K562 (cell line): ENCODE data around the gene LRRC43. TPM values are rescaled to one million over a fixed set of nuclear protein-coding genes. Genes with fewer than 3 reads are reported as not detected.

Experiments used
- ATAC-seq: fragments of 200-7000 bp; cut with Tn5 transposase; 3 replicates; pipeline ENCODE4 v1.9.1; 2020; ENCODE audit warnings: moderate library complexity
- BruUV-seq: library from RNA; stranded (reverse); fragments of 400-500 nt; replicated peaks from 2 replicates; lab custom pipeline; 2021; lab: Mats Ljungman, UMichigan
- CTCF ChIA-PET: fragments of 300-600 bp; formaldehyde crosslinking; extraction: SDS; loops from one replicate; lab custom pipeline; 2021; ENCODE audit warnings: low intra/inter-chr PET ratio; lab: Yijun Ruan, JAX
- POLR2A ChIA-PET: fragments of 300-600, 350-650 bp; sonication (Branson Sonifier 250); formaldehyde crosslinking; extraction: SDS; loops from one replicate; lab custom pipeline; 2021; ENCODE audit warnings: antibody characterized with exemption, inconsistent platforms; lab: Yijun Ruan, JAX
- DNase-seq, 4 experiments: peaks; one replicate each; pipeline versions ENCODE4 v3.0.0 to v3.0.0-alpha.2; 2011 to 2018; ENCODE audit warnings: low spot score in 3 of 4, mixed read lengths in 3 of 4; ENCODE audit errors: extremely low read depth in 1 of 4
- FAIRE-seq: peaks from 2 replicates; lab custom pipeline; 2011; peaks lifted over from hg19 to GRCh38; lab: Jason Lieb, UNC
- H2AFZ ChIP-seq: 2 replicates; pipeline ENCODE4 v1.6.0; 2011; ENCODE audit warnings: low read depth, low read length, control low read depth, inconsistent platforms
- H3K27ac ChIP-seq: fragments of 200-600 bp; 3 replicates; pipeline ENCODE4 v1.8.0; 2011; ENCODE audit warnings: low read depth, mild to moderate bottlenecking, control low read depth, inconsistent platforms, low read length, moderate library complexity, mixed read lengths; ENCODE audit errors: extremely low read depth
- H3K27me3 ChIP-seq, 2 experiments: fragments of 300-600 bp in 1 of 2; 2 replicates in 1 of 2; 3 replicates in 1 of 2; pipeline versions ENCODE4 v1.6.0 to v1.8.0; 2011; ENCODE audit warnings: inconsistent platforms in 2 of 2, low read length in 2 of 2, mild to moderate bottlenecking in 1 of 2, mixed read lengths in 1 of 2, moderate library complexity in 1 of 2; ENCODE audit not compliant: control insufficient read depth in 2 of 2, insufficient read depth in 2 of 2
- H3K36me3 ChIP-seq: fragments of 300-600 bp; 3 replicates; pipeline ENCODE4 v1.8.0; 2011; ENCODE audit warnings: mild to moderate bottlenecking, low read length, inconsistent platforms; ENCODE audit not compliant: control insufficient read depth, insufficient read depth
- H3K4me1 ChIP-seq, 2 experiments: fragments of 200-600 bp in 1 of 2; replicated peaks in 1 of 2; 2 replicates in 1 of 2; 3 replicates in 1 of 2; pipeline versions ENCODE4 v1.5.1 to v1.8.0; 2011; ENCODE audit warnings: inconsistent platforms in 2 of 2, low read length in 2 of 2, mild to moderate bottlenecking in 1 of 2, mixed read lengths in 1 of 2, moderate library complexity in 1 of 2; ENCODE audit not compliant: control insufficient read depth in 2 of 2, insufficient read depth in 2 of 2
- H3K4me2 ChIP-seq: 2 replicates; pipeline ENCODE4 v1.6.1; 2011; ENCODE audit warnings: low read length, control low read depth, inconsistent platforms, mixed read lengths; ENCODE audit not compliant: insufficient read depth
- H3K4me3 ChIP-seq: fragments of 200-600 bp; sonication (generic), shearing (Covaris generic); 2 replicates; pipeline ENCODE4 v1.5.1; 2016; ENCODE audit warnings: control low read depth, inconsistent platforms
- H3K79me2 ChIP-seq: fragments of 200-600 bp; 3 replicates; pipeline ENCODE4 v1.8.0; 2011; ENCODE audit warnings: low read length, inconsistent platforms; ENCODE audit not compliant: control insufficient read depth, insufficient read depth
- H3K9ac ChIP-seq, 2 experiments: 2 replicates each; pipeline versions ENCODE4 v1.6.0 to v1.6.1; 2011; ENCODE audit warnings: low read depth in 2 of 2, low read length in 2 of 2, control low read depth in 1 of 2, inconsistent platforms in 1 of 2, mild to moderate bottlenecking in 1 of 2, mixed read lengths in 1 of 2; ENCODE audit not compliant: insufficient read depth in 1 of 2
- H3K9me1 ChIP-seq: one replicate; pipeline ENCODE4 v1.6.0; 2011; ENCODE audit warnings: inconsistent platforms, mild to moderate bottlenecking, low read length, moderate library complexity; ENCODE audit not compliant: control insufficient read depth, insufficient read depth
- H3K9me3 ChIP-seq: replicated peaks from 2 replicates; pipeline ENCODE4 v1.5.1; 2011; ENCODE audit warnings: low read depth, low read length, inconsistent platforms; ENCODE audit not compliant: control insufficient read depth, insufficient read depth
- H4K20me1 ChIP-seq: replicated peaks from 2 replicates; pipeline ENCODE4 v1.6.1; 2011; ENCODE audit warnings: low read length, inconsistent platforms, mixed read lengths; ENCODE audit not compliant: control insufficient read depth, insufficient read depth
- ARHGAP35 ChIP-seq: fragments of 450-650 bp; IDR thresholded peaks from 2 replicates; pipeline ENCODE4 v1.6.1; 2018; ENCODE audit not compliant: partially characterized antibody
- ILK ChIP-seq: fragments of 450-650 bp; IDR thresholded peaks from 2 replicates; pipeline ENCODE4 v1.6.1; 2016; ENCODE audit warnings: missing genetic modification characterization, low read depth, mild to moderate bottlenecking, missing compliant biosample characterization, moderate library complexity, borderline replicate concordance
- PKNOX1 ChIP-seq: fragments of 450-650 bp; IDR thresholded peaks from 2 replicates; pipeline ENCODE4 v1.6.1; 2016
- SP1 ChIP-seq: sonication (generic); formaldehyde crosslinking; IDR thresholded peaks from 2 replicates; pipeline ENCODE4 v1.8.1; 2022; ENCODE audit warnings: mild to moderate bottlenecking, missing genetic modification reagents
- TAF1 ChIP-seq: IDR thresholded peaks from 2 replicates; pipeline ENCODE4 v1.6.1; 2011; ENCODE audit warnings: mild to moderate bottlenecking, low read length, moderate library complexity; ENCODE audit not compliant: insufficient read depth, control insufficient read depth, severe bottlenecking; ENCODE audit errors: extremely low read depth
- TAF7 ChIP-seq: fragments of 450-650 bp; IDR thresholded peaks from 2 replicates; pipeline ENCODE4 v1.6.1; 2016; ENCODE audit warnings: missing genetic modification characterization, missing compliant biosample characterization
- ZNF140 ChIP-seq: fragments of 250-450 bp; sonication (Bioruptor Pico); IDR thresholded peaks from 2 replicates; pipeline ENCODE4 v1.8.0; 2021; ENCODE audit warnings: moderate library complexity, mild to moderate bottlenecking, inconsistent platforms
- WGBS: fragments of 100-300 bp; shearing (Covaris generic); methylation state at CpG from one replicate; pipeline ENCODE4 v1.1.6; 2016; ENCODE audit warnings: low coverage, mixed read lengths; ENCODE audit not compliant: insufficient coverage; ENCODE audit errors: missing lambda C conversion rate; 5-methylcytosine and 5-hydroxymethylcytosine counted together
- in situ Hi-C: fragments of 300-500 bp; cut with MboI; formaldehyde crosslinking; loops from 4 replicates; pipeline ENCODE4 v1.15.0; 2018; ENCODE audit warnings: inconsistent platforms, mixed read lengths
- intact Hi-C: fragments of 100-400 bp; cut with micrococcal nuclease; formaldehyde crosslinking; loops from 2 replicates; pipeline ENCODE4 v1.14.2; 2022
- polyA plus RNA-seq, 8 experiments: library from polyadenylated mRNA; depleted of rRNA in 4 of 8; stranded (reverse) in 5 of 8; unstranded in 3 of 8; fragments of >200 nt; fragmentation: Nextera tagmentation in 2 of 8; fragmentation: Illumina TruSeq in 1 of 8; extraction: Ambion mirVana in 2 of 8; extraction: Trizol in 1 of 8; gene quantifications; 2 replicates each; pipeline versions ENCODE4 v1.2.1 to v1.2.3, GENCODE V29; 2011 to 2014; ENCODE audit warnings: inconsistent platforms in 1 of 8, missing spikeins in 1 of 8
- total RNA-seq, 7 experiments: library from RNA; depleted of rRNA in 6 of 7; stranded (reverse); fragments of >200 nt in 6 of 7; fragmentation: Illumina TruSeq in 2 of 7; extraction: Trizol in 2 of 7; gene quantifications; 2 replicates each; pipeline versions ENCODE4 v1.2.1 to v1.2.3, GENCODE V29; 2011 to 2021; ENCODE audit warnings: low replicate concordance in 1 of 7
- TF ChIP-seq, protein P1 (sequence below), 2 experiments: fragments of 450-650 bp; conservative IDR thresholded peaks; 2 replicates each; pipeline ENCODE4 v1.6.1; 2017; ENCODE audit warnings: mild to moderate bottlenecking in 2 of 2, moderate library complexity in 2 of 2

The LRRC43 gene
- total and polyA plus RNA-seq, 9 of the 15 experiments (the other 6 are each of a cell fraction or from before 2014, with no cell fraction given) = 0.19 TPM; not detected in 8

DNA sequence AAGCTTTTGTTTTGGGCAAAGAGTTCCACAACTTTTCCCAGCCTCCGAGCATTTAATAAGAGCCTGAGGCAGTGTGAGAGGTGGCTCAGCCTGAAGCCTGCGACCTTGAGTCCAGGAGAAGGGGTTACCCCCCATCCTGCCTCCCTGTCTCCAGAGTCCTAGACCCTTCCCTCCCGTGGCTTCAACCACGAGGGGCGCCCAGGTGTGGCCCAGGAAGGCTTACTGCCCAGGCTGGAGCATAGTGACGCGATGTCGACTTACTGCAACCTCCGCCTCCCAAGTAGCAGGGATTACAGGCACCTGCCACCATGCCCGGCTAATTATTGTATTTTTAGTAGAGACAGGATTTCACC lies 641 bp downstream of the LRRC43 start (continued):
- TF ChIP-seq TAF1 (no peak), ARHGAP35 (no peak), TAF7 (tag) (no peak)

- no peak for TF ChIP-seq ILK (tag)
- TF ChIP-seq SP1 (CRISPR knock-in tag) = no peak
- TF ChIP-seq PKNOX1 = no peak
- no peak for TF ChIP-seq ZNF140 (CRISPR knock-in tag)
- TF ChIP-seq, protein P1, sequence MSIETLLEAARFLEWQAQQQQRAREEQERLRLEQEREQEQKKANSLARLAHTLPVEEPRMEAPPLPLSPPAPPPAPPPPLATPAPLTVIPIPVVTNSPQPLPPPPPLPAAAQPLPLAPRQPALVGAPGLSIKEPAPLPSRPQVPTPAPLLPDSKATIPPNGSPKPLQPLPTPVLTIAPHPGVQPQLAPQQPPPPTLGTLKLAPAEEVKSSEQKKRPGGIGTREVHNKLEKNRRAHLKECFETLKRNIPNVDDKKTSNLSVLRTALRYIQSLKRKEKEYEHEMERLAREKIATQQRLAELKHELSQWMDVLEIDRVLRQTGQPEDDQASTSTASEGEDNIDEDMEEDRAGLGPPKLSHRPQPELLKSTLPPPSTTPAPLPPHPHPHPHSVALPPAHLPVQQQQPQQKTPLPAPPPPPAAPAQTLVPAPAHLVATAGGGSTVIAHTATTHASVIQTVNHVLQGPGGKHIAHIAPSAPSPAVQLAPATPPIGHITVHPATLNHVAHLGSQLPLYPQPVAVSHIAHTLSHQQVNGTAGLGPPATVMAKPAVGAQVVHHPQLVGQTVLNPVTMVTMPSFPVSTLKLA (conservative IDR thresholded peaks at IDR 0.05) = no peak
- Histone ChIP-seq H3K4me1 (peaks cover 0 to 4% of the 10 kb centered on the region in 2 experiments; a peak in 2 of 5 replicates), H3K27ac (no peak overlapping the region), H2AFZ (peak overlapping the region; percentile 67), H3K9me3 (no peaks in the 10 kb centered on the region), H3K79me2 (no peaks in the 10 kb centered on the region), H3K4me3 (no peak overlapping the region), H3K9ac (no peak overlapping the region), H3K27me3 (no peaks in the 10 kb centered on the region), H4K20me1 (no peaks in the 10 kb centered on the region), H3K4me2 (no peak overlapping the region), H3K36me3 (no peaks in the 10 kb centered on the region), H3K9me1 (no peaks in the 10 kb centered on the region)
- ChIA-PET CTCF (no interaction called here), POLR2A (interaction anchor here (0.6 to 1.3 kb wide), 2 partner anchors 87 to 258 kb away, joined by 3 read pairs; no protein-coding TSS in a partner anchor)
- intact Hi-C loops = no loop called here
- no peak for DNase-seq
- WGBS = 44% methylated on average over 18 of the region's 18 CpGs
- in situ Hi-C loops = no loop called here
- FAIRE-seq = no peak
- BruUV-seq = no TSS peak
- ATAC-seq = no peak
These were observed 1.6 kb downstream of the LRRC43 start for GRCh38 chr12:122184517-122184916.
